GM23338 (cell line): ENCODE measurements around the gene CFTR. TPM values are rescaled to one million over a fixed set of nuclear protein-coding genes. Genes with fewer than 3 reads are reported as not detected.

Source experiments
- ATAC-seq: fragments of 200-7000 bp; cut with Tn5 transposase; 3 replicates; pipeline ENCODE4 v1.9.1; 2020
- DNase-seq: peaks from one replicate; pipeline ENCODE4 v3.0.0-alpha.2; 2015; ENCODE audit warnings: low spot score
- H2AFZ ChIP-seq: fragments of 200-600 bp; sonication (generic); 2 replicates; pipeline ENCODE4 v1.8.0; 2016; ENCODE audit warnings: antibody characterized with exemption, mild to moderate bottlenecking, moderate library complexity
- H3F3A ChIP-seq: fragments of 200-600 bp; sonication (generic); replicated peaks from 2 replicates; pipeline ENCODE4 v1.8.0; 2017; ENCODE audit warnings: antibody characterized with exemption, mixed run types, low read depth
- H3K27ac ChIP-seq: fragments of 200-600 bp; sonication (generic); 2 replicates; pipeline ENCODE4 v1.6.1; 2016; ENCODE audit warnings: low read depth
- H3K27me3 ChIP-seq: fragments of 200-600 bp; sonication (generic); 2 replicates; pipeline ENCODE4 v1.8.0; 2016; ENCODE audit warnings: mild to moderate bottlenecking, mixed run types, moderate library complexity; ENCODE audit not compliant: insufficient read depth
- H3K36me3 ChIP-seq: fragments of 200-600 bp; sonication (generic); 2 replicates; pipeline ENCODE4 v1.8.0; 2016; ENCODE audit warnings: mild to moderate bottlenecking; ENCODE audit not compliant: insufficient read depth
- H3K4me1 ChIP-seq: fragments of 200-600 bp; sonication (generic); 2 replicates; pipeline ENCODE4 v1.8.0; 2016; ENCODE audit warnings: mild to moderate bottlenecking, moderate library complexity; ENCODE audit not compliant: insufficient read depth
- H3K4me2 ChIP-seq: fragments of 200-600 bp; sonication (generic); 2 replicates; pipeline ENCODE4 v1.7.1; 2017; ENCODE audit warnings: mixed run types
- H3K4me3 ChIP-seq: fragments of 200-600 bp; sonication (generic); 2 replicates; pipeline ENCODE4 v1.6.1; 2016; ENCODE audit warnings: mixed run types
- H3K79me2 ChIP-seq: fragments of 200-600 bp; sonication (generic); replicated peaks from 2 replicates; pipeline ENCODE4 v1.8.0; 2017; ENCODE audit warnings: mild to moderate bottlenecking; ENCODE audit not compliant: insufficient read depth
- H3K9me2 ChIP-seq: fragments of 200-600 bp; sonication (generic); 2 replicates; pipeline ENCODE4 v1.8.0; 2017; ENCODE audit not compliant: insufficient read depth
- H4K20me1 ChIP-seq: fragments of 200-600 bp; sonication (generic); replicated peaks from 2 replicates; pipeline ENCODE4 v1.8.0; 2017; ENCODE audit warnings: mild to moderate bottlenecking; ENCODE audit not compliant: insufficient read depth
- H3K27ac Mint-ChIP-seq: 2 replicates; pipeline ENCODE4 v1.8.0; 2020; ENCODE audit warnings: inconsistent platforms, mild to moderate bottlenecking, moderate library complexity, mixed read lengths
- H3K27me3 Mint-ChIP-seq: 3 replicates; pipeline ENCODE4 v1.8.0; 2022; ENCODE audit warnings: low read depth, mild to moderate bottlenecking, moderate library complexity, mixed read lengths, inconsistent platforms; ENCODE audit not compliant: insufficient read depth, poor library complexity
- H3K36me3 Mint-ChIP-seq: 3 replicates; pipeline ENCODE4 v1.8.0; 2021; ENCODE audit warnings: low read depth, mild to moderate bottlenecking, inconsistent platforms, moderate library complexity, mixed read lengths
- H3K4me1 Mint-ChIP-seq: 3 replicates; pipeline ENCODE4 v1.8.0; 2020; ENCODE audit warnings: mild to moderate bottlenecking, inconsistent platforms, mixed read lengths
- H3K4me3 Mint-ChIP-seq: 3 replicates; pipeline ENCODE4 v1.8.0; 2021; ENCODE audit warnings: moderate library complexity, mild to moderate bottlenecking, inconsistent platforms, mixed read lengths
- H3K9me3 Mint-ChIP-seq: 3 replicates; pipeline ENCODE4 v1.8.0; 2020; ENCODE audit warnings: moderate library complexity, mild to moderate bottlenecking, inconsistent platforms, mixed read lengths
- CREB1 ChIP-seq: fragments of 250-450 bp; sonication (Bioruptor Pico); IDR thresholded peaks from 2 replicates; pipeline ENCODE4 v1.5.0; 2020; ENCODE audit warnings: low read depth, mild to moderate bottlenecking, moderate library complexity
- CTCF ChIP-seq, 2 experiments: fragments of 200-600 bp in 1 of 2; sonication (generic) in 1 of 2; conservative IDR thresholded peaks; 2 replicates each; pipeline versions ENCODE4 v1.5.1 to v1.6.1; 2016 to 2017; ENCODE audit warnings: antibody characterized with exemption in 2 of 2, low read depth in 2 of 2, mild to moderate bottlenecking in 2 of 2, moderate library complexity in 1 of 2
- JUNB ChIP-seq: IDR thresholded peaks from one replicate; pipeline ENCODE4 v1.6.1; 2016; ENCODE audit warnings: antibody characterized with exemption; ENCODE audit not compliant: unreplicated experiment
- POLR2AphosphoS5 ChIP-seq: IDR thresholded peaks from 2 replicates; pipeline ENCODE4 v1.6.1; 2016; ENCODE audit warnings: antibody characterized with exemption, low read depth
- STAT1 ChIP-seq: IDR thresholded peaks from one replicate; pipeline ENCODE4 v1.6.1; 2016; ENCODE audit warnings: antibody characterized with exemption; ENCODE audit not compliant: unreplicated experiment
- ZNF114 ChIP-seq: fragments of 250-450 bp; sonication (Bioruptor Pico); IDR thresholded peaks from 2 replicates; pipeline ENCODE4 v1.5.0; 2020; ENCODE audit warnings: mild to moderate bottlenecking, moderate library complexity
- ZNF462 ChIP-seq: fragments of 250-450 bp; sonication (Bioruptor Pico); IDR thresholded peaks from 2 replicates; pipeline ENCODE4 v1.5.0; 2020; ENCODE audit warnings: mild to moderate bottlenecking, moderate library complexity
- polyA plus RNA-seq: library from polyadenylated mRNA; unstranded; fragments of >200 nt; fragmentation: Nextera tagmentation; extraction: Ambion mirVana; gene quantifications from 2 replicates; pipeline ENCODE4 v1.2.1, GENCODE V29; 2016
- total RNA-seq: library from RNA; depleted of rRNA; stranded (reverse); fragments of >200 nt; shearing (Covaris generic); gene quantifications from 2 replicates; pipeline ENCODE4 v1.2.3, GENCODE V29; 2014

CFTR gene
- total and polyA plus RNA-seq, 2 experiments from 2014 or later, result 0.45 to 1.2 TPM

- no peak for TF ChIP-seq CREB1 (CRISPR knock-in tag)
Measured at GRCh38 chr7:117472335-117472734, 7.5 kb upstream of the CFTR start (continued).

- no peak overlapping the region for H3K4me3 Mint-ChIP-seq
- no peak overlapping the region for H3K27ac Mint-ChIP-seq
- H3K27me3 Mint-ChIP-seq, result peaks cover 30% of the 10 kb centered on the region
Measured at GRCh38 chr7:117476557-117477215, 3.1 kb upstream of the CFTR start.

More at GRCh38 chr7:117476557-117477215, 3.1 kb upstream of the CFTR start:
- H3K9me3 Mint-ChIP-seq, result no peaks in the 10 kb centered on the region
- 0 out of 2 replicates have a peak, but pooled peaks cover 4% of the 10 kb centered on the region for H3K4me1 ChIP-seq
- H3K36me3 Mint-ChIP-seq, result no peaks in the 10 kb centered on the region
- no peak overlapping the region for H3K4me2 ChIP-seq
- no peaks in the 10 kb centered on the region for H3K79me2 ChIP-seq
- ATAC-seq, result no peak
- no peak for DNase-seq
- H3K36me3 ChIP-seq, result no peaks in the 10 kb centered on the region
- H3K4me1 Mint-ChIP-seq, result peaks cover 7% of the 10 kb centered on the region; the same call in 2 of the 3 replicates
- no peaks in the 10 kb centered on the region for H3F3A ChIP-seq
- H3K4me3 ChIP-seq, result no peak overlapping the region
- TF ChIP-seq JUNB (no peak), POLR2AphosphoS5 (no peak), ZNF114 (CRISPR knock-in tag) (no peak), STAT1 (no peak), CTCF (conservative IDR thresholded peaks at IDR 0.05; ENCODE audit: low read depth in 2 of 2) (no peak), ZNF462 (CRISPR knock-in tag) (no peak)
- H3K27ac ChIP-seq, result no peak overlapping the region
- no peaks in the 10 kb centered on the region for H3K9me2 ChIP-seq
- peaks cover 43% of the 10 kb centered on the region for H3K27me3 ChIP-seq
- H2AFZ ChIP-seq, result no peak overlapping the region
- H4K20me1 ChIP-seq, result no peaks in the 10 kb centered on the region
